H1 (cell line): Measurements from ENCODE around the gene NEURL2. TPM values are rescaled to one million over a fixed set of nuclear protein-coding genes. Genes with fewer than 3 reads are reported as not detected.
A peak's percentile ranks its signal among the peaks of the same experiment; 100 is the strongest.

Experiments
- CTCF ChIA-PET: fragments of 300-600 bp; sonication (Branson Sonifier 250); formaldehyde crosslinking; loops from one replicate; lab custom pipeline; 2021; ENCODE audit not compliant: partially characterized antibody; lab: Charles Lee
- POLR2A ChIA-PET: fragments of 300-600 bp; sonication (Branson Sonifier 250); formaldehyde crosslinking; loops from one replicate; lab custom pipeline; 2021; ENCODE audit warnings: inconsistent platforms; ENCODE audit not compliant: partially characterized antibody; lab: Charles Lee
- DNase-seq, 2 experiments: peaks; one replicate each; pipeline versions ENCODE4 v3.0.0 to v3.0.0-alpha.2; 2010 to 2022; ENCODE audit warnings: low spot score in 2 of 2, low read depth in 1 of 2, mixed read lengths in 1 of 2
- FAIRE-seq: peaks from 2 replicates; lab custom pipeline; 2011; peaks lifted over from hg19 to GRCh38; lab: Jason Lieb, UNC
- H2AFZ ChIP-seq: 2 replicates; pipeline ENCODE4 v1.8.1; 2012; ENCODE audit warnings: low read length, inconsistent platforms
- H2AK5ac ChIP-seq: 2 replicates; pipeline ENCODE4 v1.6.1; 2013; ENCODE audit warnings: low read depth, low read length
- H2BK120ac ChIP-seq: replicated peaks from 2 replicates; pipeline ENCODE3; 2013; ENCODE audit warnings: low read depth, low read length, inconsistent platforms
- H2BK12ac ChIP-seq: 2 replicates; pipeline ENCODE4 v1.6.1; 2013; ENCODE audit warnings: low read depth, low read length
- H2BK15ac ChIP-seq: 2 replicates; pipeline ENCODE4 v1.6.1; 2013; ENCODE audit warnings: low read length
- H2BK20ac ChIP-seq: 2 replicates; pipeline ENCODE4 v1.6.1; 2013; ENCODE audit warnings: low read length
- H2BK5ac ChIP-seq: 2 replicates; pipeline ENCODE4 v1.6.1; 2013; ENCODE audit warnings: low read depth, low read length
- H3K14ac ChIP-seq: 2 replicates; pipeline ENCODE4 v1.6.1; 2013; ENCODE audit warnings: inconsistent platforms; ENCODE audit not compliant: insufficient read length
- H3K18ac ChIP-seq: 2 replicates; pipeline ENCODE4 v1.6.1; 2013; ENCODE audit warnings: low read length; ENCODE audit errors: extremely low read depth
- H3K23ac ChIP-seq: 2 replicates; pipeline ENCODE4 v1.6.1; 2013; ENCODE audit warnings: inconsistent platforms; ENCODE audit not compliant: insufficient read length
- H3K23me2 ChIP-seq: 2 replicates; pipeline ENCODE4 v1.6.1; 2013; ENCODE audit warnings: low read depth, low read length
- H3K27ac ChIP-seq: 2 replicates; pipeline ENCODE4 v1.6.1; 2011; ENCODE audit warnings: low read depth, low read length, inconsistent platforms
- H3K27me3 ChIP-seq, 4 experiments: replicated peaks in 1 of 4; 1 replicate in 1 of 4; 2 replicates in 3 of 4; pipeline versions ENCODE4 v1.6.1 to v1.8.1; 2011 to 2013; ENCODE audit warnings: low read length in 3 of 4, mild to moderate bottlenecking in 3 of 4, inconsistent platforms in 2 of 4, mixed read lengths in 2 of 4, moderate library complexity in 1 of 4; ENCODE audit not compliant: control insufficient read depth in 3 of 4, insufficient read depth in 3 of 4; ENCODE audit errors: extremely low read depth in 1 of 4
- H3K36me3 ChIP-seq, 4 experiments: 2 replicates each; pipeline versions ENCODE4 v1.6.1 to v1.8.1; 2011 to 2013; ENCODE audit warnings: mild to moderate bottlenecking in 4 of 4, low read length in 3 of 4, moderate library complexity in 2 of 4, control low read depth in 1 of 4, inconsistent platforms in 1 of 4; ENCODE audit not compliant: insufficient read depth in 4 of 4, control insufficient read depth in 2 of 4
- H3K4ac ChIP-seq: replicated peaks from 2 replicates; pipeline ENCODE3; 2013; ENCODE audit warnings: low read length, low read depth, mixed read lengths, inconsistent platforms; ENCODE audit not compliant: insufficient read length
- H3K4me1 ChIP-seq, 4 experiments: replicated peaks in 1 of 4; 1 replicate in 1 of 4; 2 replicates in 3 of 4; pipeline versions ENCODE4 v1.6.1 to v1.8.1; 2011 to 2013; ENCODE audit warnings: low read length in 3 of 4, inconsistent platforms in 2 of 4, mixed read lengths in 1 of 4; ENCODE audit not compliant: insufficient read depth in 4 of 4, control insufficient read depth in 3 of 4
- H3K4me2 ChIP-seq, 2 experiments: 2 replicates each; pipeline versions ENCODE4 v1.6.1 to v1.8.1; 2011 to 2013; ENCODE audit warnings: low read depth in 2 of 2, low read length in 2 of 2, control low read depth in 1 of 2, inconsistent platforms in 1 of 2, mild to moderate bottlenecking in 1 of 2; ENCODE audit not compliant: insufficient read depth in 1 of 2
- H3K4me3 ChIP-seq, 4 experiments: fragments of 200-600, 300-600 bp in 1 of 4; sonication (generic), shearing (Covaris generic), sonication (Bioruptor Twin) in 1 of 4; 2 replicates each; pipeline versions ENCODE4 v1.5.1 to v1.8.1; 2011 to 2016; ENCODE audit warnings: low read length in 4 of 4, low read depth in 3 of 4, control low read depth in 2 of 4, inconsistent platforms in 2 of 4, mild to moderate bottlenecking in 2 of 4, mixed read lengths in 1 of 4, moderate library complexity in 1 of 4; ENCODE audit not compliant: insufficient read depth in 2 of 4; ENCODE audit errors: extremely low read depth in 1 of 4
- H3K56ac ChIP-seq: replicated peaks from 2 replicates; pipeline ENCODE3; 2013; ENCODE audit warnings: low read depth, mild to moderate bottlenecking, mixed read lengths, low read length, inconsistent platforms; ENCODE audit not compliant: insufficient read length
- H3K79me1 ChIP-seq: 2 replicates; pipeline ENCODE4 v1.6.1; 2013; ENCODE audit warnings: low read depth, low read length, control low read depth
- H3K79me2 ChIP-seq, 2 experiments: 2 replicates each; pipeline versions ENCODE4 v1.6.1 to v1.8.1; 2012 to 2013; ENCODE audit warnings: low read length in 2 of 2, mild to moderate bottlenecking in 2 of 2, inconsistent platforms in 1 of 2; ENCODE audit not compliant: insufficient read depth in 2 of 2, control insufficient read depth in 1 of 2
- H3K9ac ChIP-seq, 4 experiments: replicated peaks in 1 of 4; 1 replicate in 1 of 4; 2 replicates in 3 of 4; pipeline versions ENCODE4 v1.6.1 to v1.8.1; 2011 to 2013; ENCODE audit warnings: low read depth in 3 of 4, low read length in 3 of 4, control low read depth in 2 of 4, mild to moderate bottlenecking in 2 of 4, moderate library complexity in 2 of 4, inconsistent platforms in 1 of 4; ENCODE audit errors: extremely low read depth in 1 of 4
- H3K9me3 ChIP-seq, 2 experiments: 2 replicates each; pipeline versions ENCODE4 v1.6.1 to v1.8.1; 2012 to 2013; ENCODE audit warnings: mild to moderate bottlenecking in 2 of 2, moderate library complexity in 2 of 2, control low read depth in 1 of 2, inconsistent platforms in 1 of 2, low read depth in 1 of 2, low read length in 1 of 2, mixed read lengths in 1 of 2; ENCODE audit not compliant: insufficient read depth in 2 of 2
- H4K20me1 ChIP-seq, 2 experiments: replicated peaks in 1 of 2; 2 replicates each; pipeline versions ENCODE3 to v1.8.1; 2011 to 2013; ENCODE audit warnings: inconsistent platforms in 2 of 2, low read length in 2 of 2, mild to moderate bottlenecking in 1 of 2; ENCODE audit not compliant: insufficient read depth in 2 of 2, control insufficient read depth in 1 of 2
- H4K5ac ChIP-seq: 2 replicates; pipeline ENCODE4 v1.6.1; 2013; ENCODE audit warnings: low read length, low read depth, mixed read lengths, inconsistent platforms; ENCODE audit not compliant: insufficient read length
- H4K8ac ChIP-seq: 2 replicates; pipeline ENCODE4 v1.8.0; 2013; ENCODE audit warnings: mild to moderate bottlenecking, moderate library complexity, low read length, inconsistent platforms; ENCODE audit not compliant: insufficient read depth; ENCODE audit errors: extremely low read depth
- H4K91ac ChIP-seq: replicated peaks from 2 replicates; pipeline ENCODE3; 2013; ENCODE audit warnings: low read length, mixed read lengths, inconsistent platforms; ENCODE audit not compliant: insufficient read length
- ASH2L ChIP-seq: fragments of 200-600, 300-600 bp; sonication (generic); IDR thresholded peaks from one replicate; pipeline ENCODE4 v1.7.1; 2017; ENCODE audit warnings: low read length
- CBX8 ChIP-seq: fragments of 300-800, 300-1000 bp; sonication (generic); IDR thresholded peaks from 2 replicates; pipeline ENCODE4 v1.7.1; 2016; ENCODE audit warnings: low read depth, low read length, borderline replicate concordance
- HDAC2 ChIP-seq, 2 experiments: fragments of 300-600 bp in 1 of 2; sonication (generic) in 1 of 2; IDR thresholded peaks; 2 replicates each; pipeline ENCODE4 v1.6.1; 2011 to 2012; ENCODE audit warnings: low read depth in 2 of 2, low read length in 2 of 2, mild to moderate bottlenecking in 2 of 2, moderate library complexity in 2 of 2, borderline replicate concordance in 1 of 2, inconsistent platforms in 1 of 2
- HDAC6 ChIP-seq: IDR thresholded peaks from one replicate; pipeline ENCODE4 v1.7.1; 2012; ENCODE audit warnings: low read depth, mild to moderate bottlenecking, inconsistent platforms, low read length, moderate library complexity
- KDM4A ChIP-seq: IDR thresholded peaks from one replicate; pipeline ENCODE4 v1.7.1; 2012; ENCODE audit warnings: low read depth, mild to moderate bottlenecking, moderate library complexity, low read length, inconsistent platforms; ENCODE audit not compliant: severe bottlenecking
- NANOG ChIP-seq: IDR thresholded peaks from 2 replicates; pipeline ENCODE4 v1.6.1; 2011; ENCODE audit warnings: low read length, low read depth, mild to moderate bottlenecking, inconsistent platforms; ENCODE audit not compliant: insufficient read depth, poor library complexity, severe bottlenecking
- PHF8 ChIP-seq: fragments of 200-600 bp; sonication (generic); conservative IDR thresholded peaks from 2 replicates; pipeline ENCODE4 v1.7.1; 2012; ENCODE audit warnings: low read depth, mild to moderate bottlenecking, inconsistent platforms, low read length, moderate library complexity
- RAD21 ChIP-seq, 2 experiments: IDR thresholded peaks in 1 of 2; conservative IDR thresholded peaks in 1 of 2; 2 replicates each; pipeline ENCODE4 v1.6.1; 2011; ENCODE audit warnings: low read depth in 2 of 2, low read length in 2 of 2, improper control_type of control experiment in 1 of 2, inconsistent platforms in 1 of 2, mild to moderate bottlenecking in 1 of 2, moderate library complexity in 1 of 2
- SUZ12 ChIP-seq: fragments of 200-600 bp; sonication (generic); IDR thresholded peaks from 2 replicates; pipeline ENCODE4 v1.6.1; 2012; ENCODE audit warnings: mild to moderate bottlenecking, inconsistent platforms, low read length, moderate library complexity, mixed read lengths
- YY1 ChIP-seq: IDR thresholded peaks from 2 replicates; pipeline ENCODE4 v1.6.1; 2011; ENCODE audit warnings: low read depth, mild to moderate bottlenecking, low read length
- WGBS, 2 experiments: shearing (Covaris generic) in 1 of 2; methylation state at CpG; one replicate each; pipeline versions ENCODE4 v1.1.6 to v1.1.7; 2013 to 2015; ENCODE audit warnings: low lambda C conversion rate in 2 of 2, mixed read lengths in 2 of 2, inconsistent platforms in 1 of 2, low coverage in 1 of 2, missing lambda C conversion rate in 1 of 2; ENCODE audit not compliant: insufficient replicate concordance in 2 of 2, insufficient coverage in 1 of 2, insufficient read length in 1 of 2; ENCODE audit errors: extremely low coverage in 1 of 2, missing lambda C conversion rate in 1 of 2; 5-methylcytosine and 5-hydroxymethylcytosine counted together
- polyA plus RNA-seq, 7 experiments: library from polyadenylated mRNA; depleted of rRNA in 3 of 7; stranded (reverse) in 5 of 7; unstranded in 2 of 7; fragments of >200 nt in 5 of 7; fragments of 200-250 nt in 2 of 7; gene quantifications; 1 replicate in 5 of 7; 2 replicates in 1 of 7; 4 replicates in 1 of 7; pipeline versions ENCODE4 v1.2.1 to v1.2.3, GENCODE V29; 2011 to 2013; ENCODE audit warnings: missing spikeins in 2 of 7, mixed read lengths in 2 of 7
- total RNA-seq: library from RNA; stranded (reverse); fragmentation: NEBNext Ultra II Directional; extraction: Animal tissue kit (Norgen Biotek cat#: 25700); gene quantifications from 2 replicates; pipeline ENCODE4 v1.2.1, GENCODE V29; 2021
- TF ChIP-seq, protein P1 (sequence below): IDR thresholded peaks from 2 replicates; pipeline ENCODE4 v1.6.1; 2012; ENCODE audit warnings: inconsistent platforms

Gene NEURL2
- total and polyA plus RNA-seq, 2 of the 8 experiments (the other 6 are each of a cell fraction or from before 2014, with no cell fraction given) = 6.9 TPM

DNA sequence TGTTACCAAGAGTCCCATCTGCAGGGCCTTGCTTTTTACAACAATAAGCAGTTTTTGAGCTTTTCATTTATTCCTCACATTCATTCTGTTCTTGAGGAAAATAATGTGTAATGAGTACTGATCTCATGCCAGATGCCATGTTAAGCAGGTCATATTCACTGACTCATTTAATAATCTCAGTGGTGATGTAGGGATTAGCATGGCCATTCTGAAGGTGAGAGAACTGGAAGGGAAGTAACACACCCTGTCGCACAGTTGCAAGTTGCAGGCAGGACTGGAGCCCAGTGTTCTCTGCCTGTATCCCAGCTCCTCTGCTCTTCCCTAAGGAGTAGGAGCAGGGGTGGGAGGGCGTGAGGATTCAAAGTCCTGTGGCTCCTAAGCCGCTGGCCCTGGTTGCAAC, 49.0 kb upstream of the NEURL2 start:
- WGBS, 2 experiments = 88% methylated on average over 3 of the region's 3 CpGs; no CpG with 5 or more reads in 1 of the 2 experiments
- Histone ChIP-seq H3K9me3 (no peaks in the 10 kb centered on the region), H2BK12ac (peak overlapping the region; percentile 72; the same call in 1 of the 2 replicates), H3K27ac (no peak overlapping the region), H3K9ac (no peak overlapping the region), H2BK5ac (0 out of 2 replicates have a peak overlapping the region, but pooled peaks have one; percentile 90), H4K5ac (no peak overlapping the region), H3K79me1 (no peaks in the 10 kb centered on the region; the same call in 1 of the 2 replicates), H3K4me1 (peaks cover 0 to 25% (median 9%) of the 10 kb centered on the region in 4 experiments; a peak in 6 of 7 replicates), H2BK120ac (no peak overlapping the region), H3K4ac (no peak overlapping the region), H3K23ac (no peak overlapping the region), H2AK5ac (peak overlapping the region; percentile 86; the same call in 1 of the 2 replicates), H2BK20ac (0 out of 2 replicates have a peak overlapping the region, but pooled peaks have one; percentile 37), H3K14ac (no peak overlapping the region), H3K4me2 (no peak overlapping the region), H3K18ac (no peak overlapping the region), H3K23me2 (no peaks in the 10 kb centered on the region), H4K20me1 (peaks cover 2 to 4% of the 10 kb centered on the region in 2 experiments), H4K91ac (no peak overlapping the region), H3K27me3 (no peaks in the 10 kb centered on the region; a peak in 1 of 7 replicates), H2BK15ac (no peak overlapping the region), H3K56ac (no peak overlapping the region), H3K79me2 (peaks cover 0 to 19% of the 10 kb centered on the region in 2 experiments; a peak in 2 of 4 replicates), H4K8ac (no peak overlapping the region; the same call in 1 of the 2 replicates), H2AFZ (no peak overlapping the region), H3K36me3 (peaks cover 22 to 58% (median 50%) of the 10 kb centered on the region in 4 experiments), H3K4me3 (no peak overlapping the region)
- ChIA-PET POLR2A (interaction anchor here (0.8 to 18.4 kb wide), 9 partner anchors 9 to 48 kb away, joined by 3 to 283 read pairs (median 8); partner anchors contain the start of genes CTSA, NEURL2 and PLTP), CTCF (interaction anchor here (0.6 to 2.7 kb wide), 3 partner anchors 9 to 110 kb away, joined by 4 to 13 read pairs (median 11); no protein-coding TSS in a partner anchor)
- DNase-seq (no peak), FAIRE-seq (no peak)
- TF ChIP-seq CBX8 (no peak), PHF8 (no peak), HDAC2 (IDR thresholded peaks at IDR 0.05; ENCODE audit: borderline replicate concordance in 1 of 2, low read depth in 2 of 2, low read length in 2 of 2) (no peak), HDAC6 (no peak), SUZ12 (no peak), NANOG (no peak), RAD21 (IDR thresholded peaks at IDR 0.05 in 1 of 2, conservative IDR thresholded peaks at IDR 0.05 in 1 of 2; ENCODE audit: low read depth in 2 of 2, low read length in 2 of 2) (no peak), YY1 (no peak), ASH2L (no peak), KDM4A (no peak)
- TF ChIP-seq, protein P1, sequence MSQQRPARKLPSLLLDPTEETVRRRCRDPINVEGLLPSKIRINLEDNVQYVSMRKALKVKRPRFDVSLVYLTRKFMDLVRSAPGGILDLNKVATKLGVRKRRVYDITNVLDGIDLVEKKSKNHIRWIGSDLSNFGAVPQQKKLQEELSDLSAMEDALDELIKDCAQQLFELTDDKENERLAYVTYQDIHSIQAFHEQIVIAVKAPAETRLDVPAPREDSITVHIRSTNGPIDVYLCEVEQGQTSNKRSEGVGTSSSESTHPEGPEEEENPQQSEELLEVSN = no peak
